GM15510 (cell line): Measurements from ENCODE around the gene IFNA2.

Experiments used
- POLR2A ChIP-seq: IDR thresholded peaks from 3 replicates; pipeline ENCODE4 v1.6.1; 2011; ENCODE audit warnings: borderline replicate concordance; ENCODE audit not compliant: insufficient read length; ENCODE audit errors: extremely low read depth

Gene IFNA2

GRCh38 chr9:21385131-21385670, at the start of gene IFNA2:
TSS of gene IFNA2 (minus strand) at chr9:21385398. CDS start at chr9:21385329, 69 bp downstream.
- TF ChIP-seq POLR2A: peak; percentile 15

- TF ChIP-seq POLR2A: no peak
Observed at GRCh38 chr9:21434202-21435014, 49.2 kb upstream of the IFNA2 start.

GRCh38 chr9:21432672-21433425, 47.7 kb upstream of the IFNA2 start:
- no peak for TF ChIP-seq POLR2A

- TF ChIP-seq POLR2A: no peak
Observed at GRCh38 chr9:21429191-21429590, 44.0 kb upstream of the IFNA2 start.

- TF ChIP-seq POLR2A: no peak
Observed at GRCh38 chr9:21428235-21428634, 43.0 kb upstream of the IFNA2 start.

GRCh38 chr9:21415493-21416267, 30.5 kb upstream of the IFNA2 start:
- TF ChIP-seq POLR2A: no peak

GRCh38 chr9:21414220-21414940, 29.2 kb upstream of the IFNA2 start:
- TF ChIP-seq POLR2A: no peak

GRCh38 chr9:21413624-21414023, 28.4 kb upstream of the IFNA2 start:
- TF ChIP-seq POLR2A: no peak

GRCh38 chr9:21413151-21413550, 28.0 kb upstream of the IFNA2 start:
- TF ChIP-seq POLR2A: no peak

GRCh38 chr9:21412107-21412506, 26.9 kb upstream of the IFNA2 start:
- no peak for TF ChIP-seq POLR2A

- TF ChIP-seq POLR2A: no peak
Observed at GRCh38 chr9:21408817-21409216, 23.6 kb upstream of the IFNA2 start, which contains the start of gene IFNA8. TSS of gene IFNA8 (plus strand) at chr9:21409117. CDS start at chr9:21409177, 60 bp downstream.

GRCh38 chr9:21404146-21404545, 18.9 kb upstream of the IFNA2 start:
- no peak for TF ChIP-seq POLR2A

GRCh38 chr9:21402386-21403251, 17.4 kb upstream of the IFNA2 start:
- TF ChIP-seq POLR2A: no peak
